K562 (cell line): ENCODE results near the gene CCDC88C. TPM values are rescaled to one million over a fixed set of nuclear protein-coding genes. Genes with fewer than 3 reads are reported as not detected.

Source experiments
- ATF7 ChIP-seq: fragments of 450-650 bp; IDR thresholded peaks from 2 replicates; pipeline ENCODE4 v1.7.1; 2014; ENCODE audit warnings: mild to moderate bottlenecking, moderate library complexity
- CREBBP ChIP-seq: IDR thresholded peaks from one replicate; pipeline ENCODE4 v1.6.1; 2012; ENCODE audit warnings: low read depth, mild to moderate bottlenecking, control low read depth, inconsistent platforms, low read length
- ERF ChIP-seq: fragments of 450-650 bp; formaldehyde crosslinking; IDR thresholded peaks from 2 replicates; pipeline ENCODE4 v1.4.0; 2020; ENCODE audit warnings: mild to moderate bottlenecking, mixed read lengths
- GTF2E2 ChIP-seq: fragments of 200-800 bp; sonication (Bioruptor generic); IDR thresholded peaks from 2 replicates; pipeline ENCODE4 v1.6.1; 2016; ENCODE audit warnings: missing genetic modification characterization, missing compliant biosample characterization
- HNRNPH1 ChIP-seq: fragments of 200-400 bp; formaldehyde crosslinking; optimal IDR thresholded peaks from 2 replicates; pipeline ENCODE3; 2017; ENCODE audit warnings: low read depth, mild to moderate bottlenecking, low read length, moderate library complexity
- KLF16 ChIP-seq: IDR thresholded peaks from 2 replicates; pipeline ENCODE4 v1.6.1; 2016; ENCODE audit warnings: antibody characterized with exemption
- NFIX ChIP-seq: fragments of 250-450 bp; sonication (Bioruptor Pico); IDR thresholded peaks from 2 replicates; pipeline ENCODE4 v1.4.0; 2020; ENCODE audit warnings: low read depth, mild to moderate bottlenecking, moderate library complexity
- NFRKB ChIP-seq: fragments of 450-650 bp; IDR thresholded peaks from 2 replicates; pipeline ENCODE4 v1.6.1; 2016; ENCODE audit warnings: low read depth
- RBM15 ChIP-seq: fragments of 200-400 bp; formaldehyde crosslinking; IDR thresholded peaks from 2 replicates; pipeline ENCODE4 v1.6.1; 2018; ENCODE audit warnings: mild to moderate bottlenecking, low read length, moderate library complexity; ENCODE audit not compliant: insufficient read depth
- STAT5A ChIP-seq: IDR thresholded peaks from 2 replicates; pipeline ENCODE4 v1.6.1; 2012; ENCODE audit warnings: low read length, inconsistent platforms, borderline replicate concordance
- STAT5B ChIP-seq: fragments of 250-450 bp; sonication (Bioruptor Pico); IDR thresholded peaks from 2 replicates; pipeline ENCODE4 v1.8.0; 2021; ENCODE audit warnings: mild to moderate bottlenecking, inconsistent platforms
- TAF7 ChIP-seq: fragments of 450-650 bp; IDR thresholded peaks from 2 replicates; pipeline ENCODE4 v1.6.1; 2016; ENCODE audit warnings: missing genetic modification characterization, missing compliant biosample characterization
- TGIF2 ChIP-seq: sonication (generic); formaldehyde crosslinking; IDR thresholded peaks from 2 replicates; pipeline ENCODE4 v1.8.1; 2022; ENCODE audit warnings: mild to moderate bottlenecking, missing genetic modification reagents, moderate library complexity
- ZNF239 ChIP-seq: fragments of 250-450 bp; sonication (Bioruptor Pico); IDR thresholded peaks from 2 replicates; pipeline ENCODE4 v1.4.0; 2020; ENCODE audit warnings: mild to moderate bottlenecking
- ZNF444 ChIP-seq: fragments of 250-450 bp; sonication (Bioruptor Pico); IDR thresholded peaks from 2 replicates; pipeline ENCODE4 v1.4.0; 2020; ENCODE audit warnings: mild to moderate bottlenecking, moderate library complexity
- polyA plus RNA-seq, 8 experiments: library from polyadenylated mRNA; depleted of rRNA in 4 of 8; stranded (reverse) in 5 of 8; unstranded in 3 of 8; fragments of >200 nt; fragmentation: Nextera tagmentation in 2 of 8; fragmentation: Illumina TruSeq in 1 of 8; extraction: Ambion mirVana in 2 of 8; extraction: Trizol in 1 of 8; gene quantifications; 2 replicates each; pipeline versions ENCODE4 v1.2.1 to v1.2.3, GENCODE V29; 2011 to 2014; ENCODE audit warnings: inconsistent platforms in 1 of 8, missing spikeins in 1 of 8
- total RNA-seq, 7 experiments: library from RNA; depleted of rRNA in 6 of 7; stranded (reverse); fragments of >200 nt in 6 of 7; fragmentation: Illumina TruSeq in 2 of 7; extraction: Trizol in 2 of 7; gene quantifications; 2 replicates each; pipeline versions ENCODE4 v1.2.1 to v1.2.3, GENCODE V29; 2011 to 2021; ENCODE audit warnings: low replicate concordance in 1 of 7
- TF ChIP-seq, protein P1 (sequence below): fragments of 150-350 bp; conservative IDR thresholded peaks from 2 replicates; pipeline ENCODE4 v1.6.1; 2014; ENCODE audit warnings: low read length
- TF ChIP-seq, protein P2 (sequence below): fragments of 450-650 bp; conservative IDR thresholded peaks from 2 replicates; pipeline ENCODE4 v1.6.1; 2016; ENCODE audit warnings: missing genetic modification characterization, low read depth, mild to moderate bottlenecking, missing compliant biosample characterization, moderate library complexity
- TF ChIP-seq, protein P3 (sequence below): fragments of 250-450 bp; sonication (Bioruptor Pico); IDR thresholded peaks from 2 replicates; pipeline ENCODE4 v1.8.0; 2021; ENCODE audit warnings: borderline replicate concordance, mild to moderate bottlenecking, moderate library complexity; ENCODE audit not compliant: poor library complexity, severe bottlenecking
- TF ChIP-seq, protein P4 (sequence below): fragments of 450-650 bp; IDR thresholded peaks from one replicate; pipeline ENCODE4 v1.6.1; 2018; ENCODE audit warnings: mild to moderate bottlenecking, moderate library complexity; ENCODE audit not compliant: partially characterized antibody
- TF ChIP-seq, protein P5 (sequence below): fragments of 250-450 bp; sonication (Bioruptor Pico); IDR thresholded peaks from 2 replicates; pipeline ENCODE4 v1.8.0; 2021; ENCODE audit warnings: mild to moderate bottlenecking, moderate library complexity

The CCDC88C gene
- total and polyA plus RNA-seq, 9 of the 15 experiments (the other 6 are each of a cell fraction or from before 2014, with no cell fraction given) = 0.62 to 22.5 (median 10.7) TPM

DNA sequence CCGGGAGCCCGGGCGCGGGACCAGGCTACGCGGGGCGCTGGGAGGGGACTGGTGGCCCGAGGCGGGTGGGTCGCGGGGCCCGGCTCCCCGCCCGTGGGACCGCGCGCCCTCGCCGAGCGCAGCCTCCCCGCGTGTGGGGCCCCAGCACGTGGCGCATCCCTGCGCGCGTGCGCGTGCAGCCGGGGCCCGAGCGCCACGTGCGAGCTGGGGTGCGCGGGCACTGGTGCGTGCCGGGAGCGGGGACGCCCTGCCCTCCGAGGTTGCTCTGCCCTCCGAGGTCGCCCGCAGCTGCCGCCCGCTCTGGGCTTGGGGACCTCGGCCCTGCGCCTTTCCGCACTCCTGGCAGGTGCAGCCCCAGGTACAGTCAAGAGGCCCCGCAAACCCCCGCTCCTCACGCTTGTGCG is 365 bp upstream of the CCDC88C start (continued):
- TF ChIP-seq, protein P1, sequence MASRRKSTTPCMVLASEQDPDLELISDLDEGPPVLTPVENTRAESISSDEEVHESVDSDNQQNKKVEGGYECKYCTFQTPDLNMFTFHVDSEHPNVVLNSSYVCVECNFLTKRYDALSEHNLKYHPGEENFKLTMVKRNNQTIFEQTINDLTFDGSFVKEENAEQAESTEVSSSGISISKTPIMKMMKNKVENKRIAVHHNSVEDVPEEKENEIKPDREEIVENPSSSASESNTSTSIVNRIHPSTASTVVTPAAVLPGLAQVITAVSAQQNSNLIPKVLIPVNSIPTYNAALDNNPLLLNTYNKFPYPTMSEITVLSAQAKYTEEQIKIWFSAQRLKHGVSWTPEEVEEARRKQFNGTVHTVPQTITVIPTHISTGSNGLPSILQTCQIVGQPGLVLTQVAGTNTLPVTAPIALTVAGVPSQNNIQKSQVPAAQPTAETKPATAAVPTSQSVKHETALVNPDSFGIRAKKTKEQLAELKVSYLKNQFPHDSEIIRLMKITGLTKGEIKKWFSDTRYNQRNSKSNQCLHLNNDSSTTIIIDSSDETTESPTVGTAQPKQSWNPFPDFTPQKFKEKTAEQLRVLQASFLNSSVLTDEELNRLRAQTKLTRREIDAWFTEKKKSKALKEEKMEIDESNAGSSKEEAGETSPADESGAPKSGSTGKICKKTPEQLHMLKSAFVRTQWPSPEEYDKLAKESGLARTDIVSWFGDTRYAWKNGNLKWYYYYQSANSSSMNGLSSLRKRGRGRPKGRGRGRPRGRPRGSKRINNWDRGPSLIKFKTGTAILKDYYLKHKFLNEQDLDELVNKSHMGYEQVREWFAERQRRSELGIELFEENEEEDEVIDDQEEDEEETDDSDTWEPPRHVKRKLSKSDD = no peak
- TF ChIP-seq ERF (CRISPR knock-in tag) = peak; percentile 49; the same call in 1 of the 2 replicates
- TF ChIP-seq TAF7 = no peak
- no peak for TF ChIP-seq NFRKB
- no peak for TF ChIP-seq CREBBP
- TF ChIP-seq ATF7 = no peak
- TF ChIP-seq TGIF2 (CRISPR knock-in tag) = peak; percentile 96; the same call in 1 of the 2 replicates
- TF ChIP-seq HNRNPH1 = no peak
- no peak for TF ChIP-seq ZNF239 (CRISPR knock-in tag)
- TF ChIP-seq ZNF444 (CRISPR knock-in tag) = no peak
- TF ChIP-seq, protein P2, sequence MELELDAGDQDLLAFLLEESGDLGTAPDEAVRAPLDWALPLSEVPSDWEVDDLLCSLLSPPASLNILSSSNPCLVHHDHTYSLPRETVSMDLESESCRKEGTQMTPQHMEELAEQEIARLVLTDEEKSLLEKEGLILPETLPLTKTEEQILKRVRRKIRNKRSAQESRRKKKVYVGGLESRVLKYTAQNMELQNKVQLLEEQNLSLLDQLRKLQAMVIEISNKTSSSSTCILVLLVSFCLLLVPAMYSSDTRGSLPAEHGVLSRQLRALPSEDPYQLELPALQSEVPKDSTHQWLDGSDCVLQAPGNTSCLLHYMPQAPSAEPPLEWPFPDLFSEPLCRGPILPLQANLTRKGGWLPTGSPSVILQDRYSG (tag) = no peak
- TF ChIP-seq, protein P3, sequence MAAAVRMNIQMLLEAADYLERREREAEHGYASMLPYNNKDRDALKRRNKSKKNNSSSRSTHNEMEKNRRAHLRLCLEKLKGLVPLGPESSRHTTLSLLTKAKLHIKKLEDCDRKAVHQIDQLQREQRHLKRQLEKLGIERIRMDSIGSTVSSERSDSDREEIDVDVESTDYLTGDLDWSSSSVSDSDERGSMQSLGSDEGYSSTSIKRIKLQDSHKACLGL = peak; percentile 81
- no peak for TF ChIP-seq RBM15
- no peak for TF ChIP-seq STAT5A
- no peak for TF ChIP-seq KLF16
- no peak for TF ChIP-seq STAT5B (CRISPR knock-in tag)
- TF ChIP-seq, protein P4, sequence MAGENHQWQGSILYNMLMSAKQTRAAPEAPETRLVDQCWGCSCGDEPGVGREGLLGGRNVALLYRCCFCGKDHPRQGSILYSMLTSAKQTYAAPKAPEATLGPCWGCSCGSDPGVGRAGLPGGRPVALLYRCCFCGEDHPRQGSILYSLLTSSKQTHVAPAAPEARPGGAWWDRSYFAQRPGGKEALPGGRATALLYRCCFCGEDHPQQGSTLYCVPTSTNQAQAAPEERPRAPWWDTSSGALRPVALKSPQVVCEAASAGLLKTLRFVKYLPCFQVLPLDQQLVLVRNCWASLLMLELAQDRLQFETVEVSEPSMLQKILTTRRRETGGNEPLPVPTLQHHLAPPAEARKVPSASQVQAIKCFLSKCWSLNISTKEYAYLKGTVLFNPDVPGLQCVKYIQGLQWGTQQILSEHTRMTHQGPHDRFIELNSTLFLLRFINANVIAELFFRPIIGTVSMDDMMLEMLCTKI = no peak
- TF ChIP-seq, protein P5, sequence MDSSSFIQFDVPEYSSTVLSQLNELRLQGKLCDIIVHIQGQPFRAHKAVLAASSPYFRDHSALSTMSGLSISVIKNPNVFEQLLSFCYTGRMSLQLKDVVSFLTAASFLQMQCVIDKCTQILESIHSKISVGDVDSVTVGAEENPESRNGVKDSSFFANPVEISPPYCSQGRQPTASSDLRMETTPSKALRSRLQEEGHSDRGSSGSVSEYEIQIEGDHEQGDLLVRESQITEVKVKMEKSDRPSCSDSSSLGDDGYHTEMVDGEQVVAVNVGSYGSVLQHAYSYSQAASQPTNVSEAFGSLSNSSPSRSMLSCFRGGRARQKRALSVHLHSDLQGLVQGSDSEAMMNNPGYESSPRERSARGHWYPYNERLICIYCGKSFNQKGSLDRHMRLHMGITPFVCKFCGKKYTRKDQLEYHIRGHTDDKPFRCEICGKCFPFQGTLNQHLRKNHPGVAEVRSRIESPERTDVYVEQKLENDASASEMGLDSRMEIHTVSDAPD = no peak
- TF ChIP-seq GTF2E2 (tag) = no peak
- no peak for TF ChIP-seq NFIX (CRISPR knock-in tag)
